ENCODE measurements around the gene FBXO41.

FBXO41 gene

DNA sequence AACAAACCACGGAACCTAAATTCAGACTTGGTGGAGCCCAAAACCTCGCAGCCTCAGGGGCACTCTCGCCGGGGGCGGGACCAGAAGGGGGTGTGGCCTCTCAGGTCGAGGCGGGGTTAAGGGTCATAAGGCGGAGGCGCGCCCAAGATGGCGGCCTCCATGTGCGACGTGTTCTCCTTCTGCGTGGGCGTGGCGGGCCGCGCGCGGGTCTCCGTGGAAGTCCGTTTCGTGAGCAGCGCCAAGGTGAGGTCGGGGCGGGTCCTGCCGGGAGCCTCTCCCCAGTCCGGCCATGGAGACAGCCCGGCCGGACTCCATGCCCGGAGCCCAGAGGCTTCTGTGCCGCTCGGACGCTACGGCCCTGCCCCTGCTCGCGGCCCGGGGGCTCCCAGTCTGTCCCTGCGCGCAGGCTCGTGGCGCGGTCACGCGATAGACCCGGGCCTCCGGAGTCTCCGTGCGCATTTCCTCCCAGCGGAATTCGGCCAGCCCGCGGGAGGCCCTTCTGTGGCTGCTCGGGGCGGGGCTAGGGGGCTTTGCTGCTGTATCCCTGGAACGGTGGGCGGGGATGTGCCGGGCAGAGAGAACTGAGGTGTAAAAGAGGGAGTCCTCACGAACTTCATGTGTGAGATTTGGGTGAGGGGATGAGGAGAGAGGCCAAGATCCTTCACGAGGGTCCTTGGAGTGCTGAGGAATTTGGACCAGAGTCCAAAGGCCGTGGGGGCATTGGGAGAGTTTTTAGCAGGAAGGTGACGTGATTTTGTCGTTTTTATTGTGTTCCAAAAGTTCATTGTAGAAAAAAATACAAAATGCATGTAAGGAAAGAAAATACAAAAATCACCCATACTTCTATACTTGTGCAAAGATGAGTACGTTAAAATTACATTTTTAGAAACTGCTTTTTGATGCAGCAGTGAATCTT, 69.9 kb downstream of the FBXO41 start, which contains the start of gene SMYD5 (continued):
- peak; percentile 77 for TF ChIP-seq ZEB2 (tag by site-specific recombination; IDR thresholded peaks at IDR 0.05)
- TF ChIP-seq, protein P1, sequence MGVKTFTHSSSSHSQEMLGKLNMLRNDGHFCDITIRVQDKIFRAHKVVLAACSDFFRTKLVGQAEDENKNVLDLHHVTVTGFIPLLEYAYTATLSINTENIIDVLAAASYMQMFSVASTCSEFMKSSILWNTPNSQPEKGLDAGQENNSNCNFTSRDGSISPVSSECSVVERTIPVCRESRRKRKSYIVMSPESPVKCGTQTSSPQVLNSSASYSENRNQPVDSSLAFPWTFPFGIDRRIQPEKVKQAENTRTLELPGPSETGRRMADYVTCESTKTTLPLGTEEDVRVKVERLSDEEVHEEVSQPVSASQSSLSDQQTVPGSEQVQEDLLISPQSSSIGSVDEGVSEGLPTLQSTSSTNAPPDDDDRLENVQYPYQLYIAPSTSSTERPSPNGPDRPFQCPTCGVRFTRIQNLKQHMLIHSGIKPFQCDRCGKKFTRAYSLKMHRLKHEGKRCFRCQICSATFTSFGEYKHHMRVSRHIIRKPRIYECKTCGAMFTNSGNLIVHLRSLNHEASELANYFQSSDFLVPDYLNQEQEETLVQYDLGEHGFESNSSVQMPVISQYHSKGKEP (tag by site-specific recombination; IDR thresholded peaks at IDR 0.05) = no peak
- TF ChIP-seq ZNF211 (tag by site-specific recombination; IDR thresholded peaks at IDR 0.05; ENCODE audit: low read depth) = no peak
- TF ChIP-seq TSHZ1 (tag by site-specific recombination; IDR thresholded peaks at IDR 0.05; ENCODE audit: borderline replicate concordance) = no peak
- no peak for TF ChIP-seq ZNF138 (tag by site-specific recombination; IDR thresholded peaks at IDR 0.05; ENCODE audit: borderline replicate concordance)
- no peak for TF ChIP-seq ZNF223 (tag by site-specific recombination; IDR thresholded peaks at IDR 0.05)
- peak; percentile 27 for TF ChIP-seq ZBTB20 (tag by site-specific recombination; IDR thresholded peaks at IDR 0.05)
- TF ChIP-seq ZSCAN16 (tag by site-specific recombination; IDR thresholded peaks at IDR 0.05) = no peak
- TF ChIP-seq ZBTB7A (tag by site-specific recombination; IDR thresholded peaks at IDR 0.05; ENCODE audit: low read depth) = no peak
- TF ChIP-seq, protein P2, sequence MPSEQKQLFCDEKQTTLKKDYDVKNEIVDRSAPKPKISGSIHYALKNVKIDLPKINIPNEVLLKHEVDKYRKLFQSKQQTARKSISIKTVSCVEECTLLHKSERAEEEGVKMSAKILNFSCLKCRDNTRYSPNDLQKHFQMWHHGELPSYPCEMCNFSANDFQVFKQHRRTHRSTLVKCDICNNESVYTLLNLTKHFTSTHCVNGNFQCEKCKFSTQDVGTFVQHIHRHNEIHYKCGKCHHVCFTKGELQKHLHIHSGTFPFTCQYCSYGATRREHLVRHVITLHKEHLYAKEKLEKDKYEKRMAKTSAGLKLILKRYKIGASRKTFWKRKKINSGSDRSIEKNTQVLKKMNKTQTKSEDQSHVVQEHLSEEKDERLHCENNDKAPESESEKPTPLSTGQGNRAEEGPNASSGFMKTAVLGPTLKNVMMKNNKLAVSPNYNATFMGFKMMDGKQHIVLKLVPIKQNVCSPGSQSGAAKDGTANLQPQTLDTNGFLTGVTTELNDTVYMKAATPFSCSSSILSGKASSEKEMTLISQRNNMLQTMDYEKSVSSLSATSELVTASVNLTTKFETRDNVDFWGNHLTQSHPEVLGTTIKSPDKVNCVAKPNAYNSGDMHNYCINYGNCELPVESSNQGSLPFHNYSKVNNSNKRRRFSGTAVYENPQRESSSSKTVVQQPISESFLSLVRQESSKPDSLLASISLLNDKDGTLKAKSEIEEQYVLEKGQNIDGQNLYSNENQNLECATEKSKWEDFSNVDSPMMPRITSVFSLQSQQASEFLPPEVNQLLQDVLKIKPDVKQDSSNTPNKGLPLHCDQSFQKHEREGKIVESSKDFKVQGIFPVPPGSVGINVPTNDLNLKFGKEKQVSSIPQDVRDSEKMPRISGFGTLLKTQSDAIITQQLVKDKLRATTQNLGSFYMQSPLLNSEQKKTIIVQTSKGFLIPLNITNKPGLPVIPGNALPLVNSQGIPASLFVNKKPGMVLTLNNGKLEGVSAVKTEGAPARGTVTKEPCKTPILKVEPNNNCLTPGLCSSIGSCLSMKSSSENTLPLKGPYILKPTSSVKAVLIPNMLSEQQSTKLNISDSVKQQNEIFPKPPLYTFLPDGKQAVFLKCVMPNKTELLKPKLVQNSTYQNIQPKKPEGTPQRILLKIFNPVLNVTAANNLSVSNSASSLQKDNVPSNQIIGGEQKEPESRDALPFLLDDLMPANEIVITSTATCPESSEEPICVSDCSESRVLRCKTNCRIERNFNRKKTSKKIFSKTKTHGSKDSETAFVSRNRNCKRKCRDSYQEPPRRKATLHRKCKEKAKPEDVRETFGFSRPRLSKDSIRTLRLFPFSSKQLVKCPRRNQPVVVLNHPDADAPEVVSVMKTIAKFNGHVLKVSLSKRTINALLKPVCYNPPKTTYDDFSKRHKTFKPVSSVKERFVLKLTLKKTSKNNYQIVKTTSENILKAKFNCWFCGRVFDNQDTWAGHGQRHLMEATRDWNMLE (tag by site-specific recombination; conservative IDR thresholded peaks at IDR 0.05; ENCODE audit: low read depth) = 0 out of 2 replicates have a peak, but pooled peaks have one; percentile 17
- no peak for TF ChIP-seq SCRT1 (tag by site-specific recombination; IDR thresholded peaks at IDR 0.05; ENCODE audit: borderline replicate concordance)
- TF ChIP-seq, protein P3, sequence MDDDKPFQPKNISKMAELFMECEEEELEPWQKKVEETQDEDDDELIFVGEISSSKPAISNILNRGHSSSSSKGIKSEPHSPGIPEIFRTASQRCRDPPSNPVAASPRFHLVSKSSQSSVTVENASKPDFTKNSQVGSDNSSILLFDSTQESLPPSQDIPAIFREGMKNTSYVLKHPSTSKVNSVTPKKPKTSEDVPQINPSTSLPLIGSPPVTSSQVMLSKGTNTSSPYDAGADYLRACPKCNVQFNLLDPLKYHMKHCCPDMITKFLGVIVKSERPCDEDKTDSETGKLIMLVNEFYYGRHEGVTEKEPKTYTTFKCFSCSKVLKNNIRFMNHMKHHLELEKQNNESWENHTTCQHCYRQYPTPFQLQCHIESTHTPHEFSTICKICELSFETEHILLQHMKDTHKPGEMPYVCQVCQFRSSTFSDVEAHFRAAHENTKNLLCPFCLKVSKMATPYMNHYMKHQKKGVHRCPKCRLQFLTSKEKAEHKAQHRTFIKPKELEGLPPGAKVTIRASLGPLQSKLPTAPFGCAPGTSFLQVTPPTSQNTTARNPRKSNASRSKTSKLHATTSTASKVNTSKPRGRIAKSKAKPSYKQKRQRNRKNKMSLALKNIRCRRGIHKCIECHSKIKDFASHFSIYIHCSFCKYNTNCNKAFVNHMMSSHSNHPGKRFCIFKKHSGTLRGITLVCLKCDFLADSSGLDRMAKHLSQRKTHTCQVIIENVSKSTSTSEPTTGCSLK (tag by site-specific recombination; IDR thresholded peaks at IDR 0.05) = no peak
- TF ChIP-seq ZNF214 (tag by site-specific recombination; IDR thresholded peaks at IDR 0.05; ENCODE audit: borderline replicate concordance) = no peak
- TF ChIP-seq ZBTB21 (tag by site-specific recombination; IDR thresholded peaks at IDR 0.05) = no peak
- TF ChIP-seq ZNF639 (tag by site-specific recombination; IDR thresholded peaks at IDR 0.05) = peak; percentile 59; the same call in 1 of the 2 replicates
- no peak for TF ChIP-seq ZNF239 (tag by site-specific recombination; IDR thresholded peaks at IDR 0.05)
- TF ChIP-seq, protein P4, sequence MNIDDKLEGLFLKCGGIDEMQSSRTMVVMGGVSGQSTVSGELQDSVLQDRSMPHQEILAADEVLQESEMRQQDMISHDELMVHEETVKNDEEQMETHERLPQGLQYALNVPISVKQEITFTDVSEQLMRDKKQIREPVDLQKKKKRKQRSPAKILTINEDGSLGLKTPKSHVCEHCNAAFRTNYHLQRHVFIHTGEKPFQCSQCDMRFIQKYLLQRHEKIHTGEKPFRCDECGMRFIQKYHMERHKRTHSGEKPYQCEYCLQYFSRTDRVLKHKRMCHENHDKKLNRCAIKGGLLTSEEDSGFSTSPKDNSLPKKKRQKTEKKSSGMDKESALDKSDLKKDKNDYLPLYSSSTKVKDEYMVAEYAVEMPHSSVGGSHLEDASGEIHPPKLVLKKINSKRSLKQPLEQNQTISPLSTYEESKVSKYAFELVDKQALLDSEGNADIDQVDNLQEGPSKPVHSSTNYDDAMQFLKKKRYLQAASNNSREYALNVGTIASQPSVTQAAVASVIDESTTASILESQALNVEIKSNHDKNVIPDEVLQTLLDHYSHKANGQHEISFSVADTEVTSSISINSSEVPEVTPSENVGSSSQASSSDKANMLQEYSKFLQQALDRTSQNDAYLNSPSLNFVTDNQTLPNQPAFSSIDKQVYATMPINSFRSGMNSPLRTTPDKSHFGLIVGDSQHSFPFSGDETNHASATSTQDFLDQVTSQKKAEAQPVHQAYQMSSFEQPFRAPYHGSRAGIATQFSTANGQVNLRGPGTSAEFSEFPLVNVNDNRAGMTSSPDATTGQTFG (tag by site-specific recombination; IDR thresholded peaks at IDR 0.05; ENCODE audit: borderline replicate concordance) = no peak
- TF ChIP-seq SP3 (tag by site-specific recombination; IDR thresholded peaks at IDR 0.05) = peak; percentile 96
- TF ChIP-seq, protein P5, sequence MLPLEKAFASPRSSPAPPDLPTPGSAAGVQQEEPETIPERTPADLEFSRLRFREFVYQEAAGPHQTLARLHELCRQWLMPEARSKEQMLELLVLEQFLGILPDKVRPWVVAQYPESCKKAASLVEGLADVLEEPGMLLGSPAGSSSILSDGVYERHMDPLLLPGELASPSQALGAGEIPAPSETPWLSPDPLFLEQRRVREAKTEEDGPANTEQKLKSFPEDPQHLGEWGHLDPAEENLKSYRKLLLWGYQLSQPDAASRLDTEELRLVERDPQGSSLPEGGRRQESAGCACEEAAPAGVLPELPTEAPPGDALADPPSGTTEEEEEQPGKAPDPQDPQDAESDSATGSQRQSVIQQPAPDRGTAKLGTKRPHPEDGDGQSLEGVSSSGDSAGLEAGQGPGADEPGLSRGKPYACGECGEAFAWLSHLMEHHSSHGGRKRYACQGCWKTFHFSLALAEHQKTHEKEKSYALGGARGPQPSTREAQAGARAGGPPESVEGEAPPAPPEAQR (tag by site-specific recombination; IDR thresholded peaks at IDR 0.05) = no peak

Data from HEK293 (cell line).